Raji (cell line): Measurements from ENCODE around the gene CRB2.

Experiments used
- POLR2A ChIP-seq: IDR thresholded peaks from 2 replicates; pipeline ENCODE4 v1.6.1; 2011; ENCODE audit warnings: low read depth, low read length, control low read depth; ENCODE audit not compliant: insufficient read depth

Gene CRB2

DNA sequence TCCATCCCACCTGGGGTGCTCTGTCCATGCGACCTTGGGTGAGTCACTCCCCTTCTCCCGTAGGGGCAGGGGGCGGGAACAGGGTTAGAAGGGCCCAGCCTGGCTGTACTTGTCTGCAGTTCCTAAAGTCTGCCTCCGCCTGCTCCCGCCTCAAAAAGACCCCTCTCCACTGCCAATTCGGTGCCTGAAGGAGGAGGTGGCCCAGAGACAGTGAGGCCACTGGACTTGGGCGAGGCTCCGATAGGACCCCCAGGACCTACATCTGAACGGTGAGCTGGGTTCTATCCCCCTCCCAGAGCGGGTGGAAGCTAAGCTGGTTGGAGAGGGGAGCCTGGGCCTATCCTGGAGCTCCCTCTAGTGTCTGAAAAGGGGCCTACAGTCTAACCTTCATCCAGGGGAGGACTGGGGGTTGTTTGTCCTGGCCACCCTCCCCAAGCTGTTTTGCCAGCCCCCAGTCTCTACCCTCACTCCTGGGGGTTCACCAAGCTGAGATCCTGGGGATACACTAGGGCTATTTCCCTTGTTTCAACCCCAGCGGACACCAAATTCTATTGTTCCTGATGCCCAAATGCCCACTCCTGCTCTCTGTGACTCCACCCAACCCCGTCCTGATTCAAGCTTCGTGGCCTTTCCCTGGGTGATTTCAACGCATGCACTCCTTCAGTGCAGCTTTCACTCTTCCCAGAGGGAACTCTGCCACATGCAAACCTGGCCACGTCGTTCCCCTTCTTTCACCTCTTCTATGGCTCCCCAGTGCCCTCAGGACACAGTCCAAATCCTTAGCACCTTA is 6.1 kb upstream of the CRB2 start:
- no peak for TF ChIP-seq POLR2A

DNA sequence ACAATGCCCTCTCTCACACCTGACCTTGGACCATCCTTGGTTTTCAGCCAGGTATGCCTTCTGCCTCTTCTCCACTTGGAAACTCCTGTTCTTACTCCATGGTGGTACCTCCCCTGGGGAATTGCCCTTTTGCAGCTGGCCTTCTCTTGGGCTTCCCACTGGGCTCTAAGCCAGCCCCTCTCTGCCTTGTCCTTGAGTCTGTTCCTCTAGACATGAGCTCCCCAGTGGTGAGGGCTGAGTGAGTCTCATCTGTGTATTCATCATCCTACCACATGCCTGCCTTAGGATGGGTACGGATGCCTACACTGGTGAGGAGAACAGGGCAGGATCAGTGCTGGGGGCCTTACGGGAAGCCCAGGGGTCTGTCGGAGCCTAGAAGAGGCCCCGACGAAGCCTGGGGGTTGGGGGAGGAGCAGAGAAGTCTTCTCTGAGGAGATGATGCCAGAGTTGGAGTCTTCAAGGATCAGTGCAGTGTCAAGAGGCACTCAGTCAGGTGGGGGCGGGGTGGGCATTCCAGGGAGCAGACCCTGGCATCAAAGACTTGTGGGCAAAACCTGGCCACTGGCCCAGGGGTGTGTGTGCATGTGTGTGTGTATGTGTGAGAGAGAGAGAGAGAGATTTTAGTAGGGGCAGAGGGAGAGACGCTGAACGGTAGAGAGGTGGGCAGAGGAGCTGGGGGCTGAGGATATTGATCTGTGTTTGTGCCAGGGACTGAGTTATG is 5.2 kb upstream of the CRB2 start:
- no peak for TF ChIP-seq POLR2A

DNA sequence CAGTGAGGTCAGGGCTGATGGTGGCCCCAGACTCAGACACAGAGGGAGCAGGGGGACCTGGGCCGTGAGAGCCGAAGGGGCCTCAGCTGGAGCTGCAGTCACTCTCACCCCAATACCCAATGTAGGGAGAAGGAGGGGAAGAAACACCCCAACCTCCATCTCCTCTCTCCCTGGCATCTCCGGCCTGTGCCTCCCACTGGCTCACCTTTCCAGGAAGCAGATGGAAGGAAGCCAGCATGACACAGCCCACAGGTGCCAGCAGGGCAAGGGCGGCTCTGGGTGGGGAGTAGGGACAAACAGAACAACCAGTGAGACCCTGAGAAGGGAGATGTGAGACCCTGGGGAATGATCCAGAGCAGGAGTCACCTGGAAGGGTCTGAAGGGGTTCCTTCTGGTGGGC is 3.0 kb upstream of the CRB2 start:
- no peak for TF ChIP-seq POLR2A

DNA sequence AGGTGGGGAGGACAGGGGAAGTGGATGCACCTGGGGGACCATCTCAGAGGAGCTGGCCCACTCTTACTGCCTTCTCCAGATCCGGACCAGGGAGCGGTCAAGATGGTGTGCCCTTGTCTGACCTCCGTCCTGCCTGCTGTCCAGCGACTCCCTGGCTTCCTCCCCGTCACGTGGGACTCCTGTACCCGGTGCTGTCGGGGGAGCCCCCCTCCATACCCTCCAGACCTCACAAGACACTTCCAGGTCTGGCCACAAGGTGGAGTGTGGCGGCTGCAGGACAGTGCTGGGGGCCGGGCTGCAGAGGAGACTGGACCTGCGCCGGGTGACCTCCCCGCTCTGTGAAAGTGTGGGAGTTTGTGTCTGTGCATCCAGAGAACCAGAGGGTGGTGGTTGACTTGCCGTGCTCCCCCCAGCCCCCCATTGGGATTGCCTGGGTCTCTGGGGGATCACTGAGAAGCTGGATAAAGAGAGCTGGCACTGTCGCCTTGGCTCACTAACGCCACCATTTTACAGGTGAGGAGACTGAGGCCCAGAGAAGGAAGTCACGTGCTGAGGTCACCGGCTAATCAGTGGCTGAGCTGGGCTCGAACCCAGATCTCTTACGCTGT is 1.9 kb upstream of the CRB2 start:
- no peak for TF ChIP-seq POLR2A

DNA sequence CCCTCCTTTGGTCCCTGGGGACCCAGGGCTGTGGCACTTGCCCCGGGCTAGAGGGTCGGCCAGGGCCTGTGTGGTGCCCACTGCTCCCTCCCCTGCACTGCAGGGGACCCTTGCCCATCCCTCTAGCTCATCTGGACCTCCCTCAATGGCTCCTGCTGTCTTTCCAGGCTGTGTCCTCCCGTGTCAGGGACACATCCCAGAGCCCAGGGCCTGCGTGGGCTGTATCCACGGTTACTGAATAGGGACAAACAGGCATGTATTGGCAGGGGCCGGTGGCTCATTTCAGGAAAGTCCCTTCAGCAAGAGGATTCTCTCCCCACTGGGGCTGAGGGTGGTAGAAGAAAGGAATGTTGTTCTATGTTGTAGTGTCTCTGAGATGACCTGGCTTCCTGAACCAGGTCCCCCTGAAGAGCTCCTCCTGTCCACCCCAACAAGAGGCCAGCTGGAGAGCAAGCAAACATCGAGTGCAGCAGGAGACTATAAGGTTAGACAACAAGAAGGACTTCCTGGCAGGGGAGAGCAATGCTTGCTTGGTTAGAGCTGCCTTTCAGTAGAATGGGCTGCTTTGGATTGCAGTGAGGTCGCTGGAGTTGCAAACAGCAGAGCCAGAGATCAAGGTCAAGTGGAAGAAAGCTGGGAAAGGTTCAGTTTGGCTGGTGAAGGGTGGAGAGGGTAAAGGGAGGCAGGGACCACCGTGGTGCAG is 1.0 kb upstream of the CRB2 start:
- no peak for TF ChIP-seq POLR2A

DNA sequence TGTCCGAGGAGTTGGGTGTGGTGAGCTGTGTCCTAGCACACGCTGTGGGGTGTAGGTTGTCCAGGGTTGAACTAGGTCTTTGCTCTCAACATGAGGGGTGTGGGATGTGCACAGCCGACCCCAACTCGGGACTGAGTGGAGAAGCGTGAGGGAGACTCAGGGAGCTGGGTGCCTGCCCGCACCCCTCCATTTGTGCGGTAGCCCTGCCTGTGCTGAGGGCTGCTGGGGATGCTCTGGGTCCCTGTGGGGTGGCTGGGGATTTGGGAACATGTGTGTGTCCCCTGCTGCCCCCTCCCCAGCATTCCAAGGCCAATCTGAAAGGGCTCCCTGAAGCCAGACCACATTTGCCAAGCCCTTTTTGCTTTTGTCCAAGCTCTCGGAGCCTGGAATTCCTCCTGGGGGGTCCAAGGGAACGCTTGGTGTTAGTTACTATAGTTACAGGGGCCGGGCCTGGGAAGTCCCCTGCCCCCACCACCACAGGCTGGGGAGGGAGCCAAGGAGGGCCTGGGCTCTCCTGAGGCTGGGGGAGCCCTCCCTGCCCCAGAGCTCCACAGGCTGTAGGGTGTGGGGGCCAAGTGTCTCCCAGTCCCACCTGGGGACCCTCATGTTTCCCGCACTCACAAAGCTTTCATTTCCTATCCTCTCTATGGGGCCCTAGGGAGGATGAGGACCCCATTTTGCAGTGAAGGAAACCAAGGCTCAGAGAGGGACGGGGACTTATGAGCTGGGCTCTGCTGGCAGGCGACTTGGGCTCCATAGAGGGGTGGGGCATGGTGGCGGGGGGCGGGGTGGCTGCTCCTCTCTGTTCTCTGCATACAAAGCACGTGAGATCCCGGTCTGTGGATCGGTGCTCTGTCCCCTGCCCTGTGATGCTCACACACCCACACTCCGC is 1.1 kb downstream of the CRB2 start:
- TF ChIP-seq POLR2A, result no peak

DNA sequence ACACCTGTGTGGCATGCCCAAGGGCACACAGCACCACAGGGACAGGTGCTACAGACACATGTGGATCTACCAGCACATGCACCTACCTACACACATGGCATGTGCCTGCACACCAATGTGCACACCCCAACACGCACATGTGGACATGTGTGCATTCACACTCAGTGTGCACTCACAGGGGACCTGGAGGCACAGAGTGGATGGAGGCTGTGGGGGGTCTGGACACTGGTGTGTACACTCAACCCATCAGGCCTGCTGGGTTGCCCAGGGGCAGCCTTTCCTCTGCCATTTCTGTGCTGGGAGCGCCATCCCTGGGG is 1.7 kb downstream of the CRB2 start:
- TF ChIP-seq POLR2A, result no peak

DNA sequence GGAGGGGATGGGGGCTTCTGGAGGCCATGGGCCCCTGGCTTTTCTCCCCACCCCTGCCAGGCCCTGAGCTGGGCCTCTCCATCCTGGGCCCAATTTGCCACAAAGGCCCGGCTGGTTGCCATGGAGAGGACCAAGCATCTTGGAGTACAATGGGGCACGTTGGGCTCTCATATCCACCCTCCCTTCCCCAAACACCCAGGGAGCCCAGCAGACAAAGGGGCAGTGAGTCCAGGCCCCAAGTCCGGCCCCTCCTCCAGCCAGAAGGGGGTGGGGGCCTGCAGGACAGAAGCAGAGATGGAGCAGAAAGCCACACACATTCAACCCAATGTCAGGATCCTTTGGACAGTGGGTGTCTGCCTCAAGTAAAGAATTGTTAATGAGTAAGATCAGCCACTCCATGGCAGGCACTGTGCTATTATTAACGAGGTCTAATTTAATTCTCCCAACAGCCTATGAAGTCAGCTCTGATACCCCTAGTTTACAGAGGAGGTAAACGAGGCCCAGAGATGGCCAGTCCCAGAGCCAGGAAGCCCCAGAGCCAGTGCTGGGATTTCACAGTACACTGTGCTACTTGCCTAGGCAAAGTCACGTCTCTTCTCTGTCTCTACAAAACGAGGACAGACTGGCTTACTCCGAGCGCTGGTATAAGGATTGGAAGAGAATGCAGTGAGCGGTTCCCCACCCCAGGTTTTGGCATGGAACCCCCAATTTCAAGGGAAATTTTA is 2.3 kb downstream of the CRB2 start:
- no peak for TF ChIP-seq POLR2A

DNA sequence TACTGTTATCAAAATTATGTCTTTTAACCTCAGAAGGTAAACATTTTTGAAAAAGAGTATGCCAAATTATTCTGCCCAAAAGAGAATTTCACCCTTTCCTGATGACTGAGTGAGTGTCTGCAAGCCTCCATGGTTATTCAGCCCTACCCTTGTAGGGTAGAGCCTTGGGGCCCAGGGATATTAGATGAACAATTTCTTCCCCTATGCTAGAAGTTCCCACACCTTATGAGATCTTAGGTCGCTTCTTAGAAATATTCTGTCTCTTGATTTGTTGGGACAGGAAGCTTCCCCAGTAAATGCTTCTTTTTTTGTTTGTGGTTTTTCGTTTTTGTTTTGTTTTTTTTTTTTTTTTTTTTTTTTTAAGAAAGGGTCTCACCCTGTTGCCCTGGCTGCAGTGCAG is 3.1 kb downstream of the CRB2 start:
- TF ChIP-seq POLR2A, result no peak

DNA sequence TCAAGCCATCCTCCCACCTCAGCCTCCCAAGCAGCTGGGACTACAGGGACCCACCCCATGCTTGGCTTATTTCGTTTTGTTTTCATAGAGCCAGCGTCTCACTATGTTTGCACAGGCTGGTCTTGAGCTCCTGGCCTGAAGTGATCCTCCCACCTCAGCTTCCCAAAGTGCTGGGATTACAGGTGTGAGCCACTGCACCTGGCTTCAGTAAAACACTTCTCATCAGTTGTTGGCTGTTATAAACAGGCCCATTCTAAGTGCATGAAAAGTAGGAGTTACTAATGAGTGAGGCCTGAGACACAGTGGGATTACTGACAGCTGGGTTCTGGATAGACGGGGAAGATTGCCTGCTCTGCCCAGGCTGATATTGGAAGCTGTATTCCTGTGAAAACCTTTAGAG is 3.5 kb downstream of the CRB2 start:
- TF ChIP-seq POLR2A, result no peak

DNA sequence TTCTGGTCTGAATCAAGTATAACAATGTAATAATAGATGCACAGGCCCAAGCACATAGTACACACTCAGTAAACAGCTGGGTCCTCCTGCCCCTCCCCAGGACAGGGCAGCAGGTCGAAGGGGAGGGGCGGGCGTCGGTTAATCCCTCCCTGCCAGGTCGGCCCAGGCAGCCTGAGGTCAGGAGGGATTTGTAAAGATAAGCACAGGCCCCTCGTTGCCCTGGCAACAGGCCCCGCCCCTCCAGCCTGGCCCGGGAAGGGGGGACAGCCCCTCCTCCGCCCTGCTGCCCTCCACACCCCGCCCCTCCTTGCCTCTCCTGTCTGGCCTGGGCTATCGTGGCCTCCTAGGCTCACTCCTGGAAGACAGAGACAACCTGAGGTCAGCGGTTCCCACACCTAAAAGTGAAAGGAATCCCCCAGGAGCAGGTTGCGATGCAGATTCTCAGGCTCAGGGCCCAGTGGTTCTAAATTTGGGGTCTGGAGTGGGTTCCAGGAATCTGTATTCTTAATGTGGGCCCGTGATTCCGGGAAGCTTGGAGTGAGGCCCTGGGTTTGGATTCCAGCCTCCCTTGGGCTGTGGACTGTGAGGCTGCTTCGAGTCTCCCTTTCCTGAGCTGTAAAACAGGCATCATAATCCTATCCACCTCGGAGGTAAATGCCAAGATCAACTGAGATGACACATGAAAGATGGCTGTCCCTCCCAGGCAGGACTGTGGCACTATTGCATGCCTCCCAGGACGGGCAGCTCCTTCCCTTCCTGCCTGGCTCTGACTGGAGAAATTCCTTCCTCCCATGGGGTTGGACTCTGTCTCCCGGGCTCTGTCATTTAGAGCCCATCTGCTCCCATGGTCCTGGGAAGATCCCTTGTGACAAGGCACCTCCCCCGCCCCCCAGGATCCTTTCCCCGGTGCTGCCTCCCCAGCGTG is 4.4 kb downstream of the CRB2 start:
- TF ChIP-seq POLR2A, result no peak

DNA sequence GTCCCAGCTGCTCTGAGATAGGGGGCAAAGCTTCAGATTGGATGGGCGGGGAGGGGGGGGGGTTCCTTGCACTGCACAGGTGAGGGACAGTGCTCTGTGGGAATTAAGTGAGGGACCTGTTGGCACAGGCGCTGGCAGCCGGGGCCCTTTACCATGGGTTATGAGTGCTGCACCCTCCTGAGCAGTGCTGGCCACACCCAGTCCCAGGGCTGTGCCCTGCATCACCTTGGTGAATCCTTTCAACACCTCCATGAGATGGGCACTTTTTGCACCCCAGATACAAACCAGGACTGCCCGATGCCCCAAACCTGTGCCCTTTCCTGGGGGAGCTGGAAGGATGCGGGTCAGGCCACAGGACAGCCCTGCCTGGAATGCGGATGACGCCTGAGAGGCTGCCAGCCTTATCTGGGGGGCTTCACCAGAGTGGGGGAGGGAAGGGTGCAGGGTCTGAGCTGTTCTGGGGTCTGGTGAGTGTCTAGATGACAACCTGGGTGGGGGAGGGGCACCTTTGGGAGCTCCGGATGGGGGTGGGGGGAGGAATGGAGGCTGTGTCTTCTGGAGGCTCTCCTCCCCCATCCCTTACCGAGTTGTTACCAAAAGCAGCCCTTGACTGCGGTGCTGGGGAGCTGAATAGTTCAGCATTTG is 5.2 kb downstream of the CRB2 start:
- no peak for TF ChIP-seq POLR2A

DNA sequence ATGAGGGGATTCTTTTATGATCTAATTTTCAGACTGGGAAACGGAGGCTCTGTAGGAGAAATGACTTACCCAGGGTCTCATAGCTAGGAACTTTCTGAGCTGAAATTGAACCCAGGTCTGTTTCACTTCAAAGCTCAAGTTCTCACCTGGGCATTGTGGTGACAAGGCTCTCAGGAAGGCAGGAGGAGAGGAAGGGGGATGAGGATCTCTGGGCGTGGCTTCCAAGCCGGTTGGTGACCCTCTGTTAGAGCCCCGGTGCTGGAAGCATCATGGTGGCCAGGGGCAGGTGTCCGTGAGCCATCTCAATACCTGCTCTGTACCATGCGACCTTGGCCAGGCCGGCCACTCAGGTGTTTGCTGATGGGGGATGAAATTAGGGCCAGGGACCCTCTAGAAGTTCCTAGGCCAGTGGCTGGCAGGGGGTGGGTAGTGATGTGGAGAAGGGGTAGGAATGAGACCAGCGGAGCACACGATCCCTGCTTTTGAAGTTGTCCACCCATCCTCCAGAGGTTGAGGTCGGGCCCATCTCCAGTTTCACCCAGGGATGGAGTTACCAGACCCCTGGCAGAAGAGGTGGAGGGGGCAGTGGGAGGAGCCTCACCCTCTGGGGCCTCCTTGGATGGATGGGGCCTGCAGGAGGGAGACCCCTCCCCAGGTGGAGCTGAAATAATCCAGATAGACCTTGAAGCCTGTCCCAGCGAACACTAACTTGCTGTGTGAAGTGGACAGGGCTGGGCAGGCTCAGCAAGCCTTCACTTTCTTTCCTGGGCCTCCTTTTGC is 5.9 kb downstream of the CRB2 start:
- no peak for TF ChIP-seq POLR2A
